ENCODE data around the gene IFNA1.

IFNA1 gene

DNA sequence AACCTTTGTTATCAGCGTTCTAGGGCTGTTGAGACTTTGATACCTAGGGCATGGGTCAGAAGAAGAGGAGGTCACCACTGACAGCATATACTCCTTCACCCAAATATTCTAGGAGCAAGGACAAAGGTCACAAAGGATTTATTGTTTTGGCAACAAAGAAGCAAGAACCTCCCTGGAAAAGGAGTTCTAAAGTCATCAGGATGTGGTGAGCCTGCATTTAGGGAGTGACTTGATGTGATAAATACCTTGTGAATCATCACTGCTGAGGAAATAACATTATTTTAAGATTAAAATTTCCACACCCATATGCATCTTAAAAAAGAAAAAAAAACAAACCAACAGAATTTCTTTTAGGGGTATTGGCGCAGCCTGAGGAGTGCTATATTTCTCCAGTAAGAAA lies 13.9 kb downstream of the IFNA1 start:
- no peak overlapping the region for H3K27ac ChIP-seq (ENCODE audit: extremely low read depth, low read depth, low read length)
- H3K9me3 ChIP-seq (ENCODE audit: control insufficient read depth, insufficient read depth, low read depth, low read length), result no peaks in the 10 kb centered on the region
- no peaks in the 10 kb centered on the region for H3K4me1 ChIP-seq (ENCODE audit: control insufficient read depth, insufficient read depth, low read length)
- POLR2A ChIA-PET, result no interaction called here
- H3K4me3 ChIP-seq (ENCODE audit: low read depth, low read length), result no peak overlapping the region
- TF ChIP-seq, protein P1, sequence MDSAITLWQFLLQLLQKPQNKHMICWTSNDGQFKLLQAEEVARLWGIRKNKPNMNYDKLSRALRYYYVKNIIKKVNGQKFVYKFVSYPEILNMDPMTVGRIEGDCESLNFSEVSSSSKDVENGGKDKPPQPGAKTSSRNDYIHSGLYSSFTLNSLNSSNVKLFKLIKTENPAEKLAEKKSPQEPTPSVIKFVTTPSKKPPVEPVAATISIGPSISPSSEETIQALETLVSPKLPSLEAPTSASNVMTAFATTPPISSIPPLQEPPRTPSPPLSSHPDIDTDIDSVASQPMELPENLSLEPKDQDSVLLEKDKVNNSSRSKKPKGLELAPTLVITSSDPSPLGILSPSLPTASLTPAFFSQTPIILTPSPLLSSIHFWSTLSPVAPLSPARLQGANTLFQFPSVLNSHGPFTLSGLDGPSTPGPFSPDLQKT (IDR thresholded peaks at IDR 0.05; ENCODE audit: borderline replicate concordance, low read depth, low read length), result no peak
- TF ChIP-seq ZNF529 (tag by site-specific recombination; IDR thresholded peaks at IDR 0.05; ENCODE audit: insufficient replicate concordance) (no peak), ZNF792 (tag by site-specific recombination; IDR thresholded peaks at IDR 0.05) (no peak), ZXDB (tag by site-specific recombination; IDR thresholded peaks at IDR 0.05) (no peak)
- no peaks in the 10 kb centered on the region for H3K36me3 ChIP-seq (ENCODE audit: control insufficient read depth in 2 of 2, insufficient read depth in 1 of 2, low read length in 2 of 2)
- CTCF ChIA-PET, result interaction anchor here (0.8 to 5.2 kb wide), 8 partner anchors 19 to 334 kb away, joined by 3 to 64 read pairs (median 6); no protein-coding TSS in a partner anchor

GRCh38 chr9:21455320-21455719 lies 15.1 kb downstream of the IFNA1 start:
- Histone ChIP-seq H3K4me1 (ENCODE audit: control insufficient read depth, insufficient read depth, low read length) (no peaks in the 10 kb centered on the region), H3K27ac (ENCODE audit: extremely low read depth, low read depth, low read length) (no peak overlapping the region), H3K4me3 (ENCODE audit: low read depth, low read length) (no peak overlapping the region), H3K9me3 (ENCODE audit: control insufficient read depth, insufficient read depth, low read depth, low read length) (no peaks in the 10 kb centered on the region), H3K36me3 (ENCODE audit: control insufficient read depth in 2 of 2, insufficient read depth in 1 of 2, low read length in 2 of 2) (no peaks in the 10 kb centered on the region)
- ChIA-PET CTCF (interaction anchor here (0.5 to 5.2 kb wide), 22 partner anchors 9 to 858 kb away, joined by 3 to 64 read pairs (median 4); partner anchors contain the start of gene KLHL9), POLR2A (no interaction called here)
- TF ChIP-seq ZNF654 (tag by site-specific recombination; IDR thresholded peaks at IDR 0.05; ENCODE audit: low read depth) (peak; percentile 54), TRIM28 (IDR thresholded peaks at IDR 0.05; ENCODE audit: borderline replicate concordance, low read length) (no peak)
- TF ChIP-seq, protein P2, sequence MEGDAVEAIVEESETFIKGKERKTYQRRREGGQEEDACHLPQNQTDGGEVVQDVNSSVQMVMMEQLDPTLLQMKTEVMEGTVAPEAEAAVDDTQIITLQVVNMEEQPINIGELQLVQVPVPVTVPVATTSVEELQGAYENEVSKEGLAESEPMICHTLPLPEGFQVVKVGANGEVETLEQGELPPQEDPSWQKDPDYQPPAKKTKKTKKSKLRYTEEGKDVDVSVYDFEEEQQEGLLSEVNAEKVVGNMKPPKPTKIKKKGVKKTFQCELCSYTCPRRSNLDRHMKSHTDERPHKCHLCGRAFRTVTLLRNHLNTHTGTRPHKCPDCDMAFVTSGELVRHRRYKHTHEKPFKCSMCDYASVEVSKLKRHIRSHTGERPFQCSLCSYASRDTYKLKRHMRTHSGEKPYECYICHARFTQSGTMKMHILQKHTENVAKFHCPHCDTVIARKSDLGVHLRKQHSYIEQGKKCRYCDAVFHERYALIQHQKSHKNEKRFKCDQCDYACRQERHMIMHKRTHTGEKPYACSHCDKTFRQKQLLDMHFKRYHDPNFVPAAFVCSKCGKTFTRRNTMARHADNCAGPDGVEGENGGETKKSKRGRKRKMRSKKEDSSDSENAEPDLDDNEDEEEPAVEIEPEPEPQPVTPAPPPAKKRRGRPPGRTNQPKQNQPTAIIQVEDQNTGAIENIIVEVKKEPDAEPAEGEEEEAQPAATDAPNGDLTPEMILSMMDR (tag by site-specific recombination; IDR thresholded peaks at IDR 0.05), result peak; percentile 38; the same call in 1 of the 2 replicates

DNA sequence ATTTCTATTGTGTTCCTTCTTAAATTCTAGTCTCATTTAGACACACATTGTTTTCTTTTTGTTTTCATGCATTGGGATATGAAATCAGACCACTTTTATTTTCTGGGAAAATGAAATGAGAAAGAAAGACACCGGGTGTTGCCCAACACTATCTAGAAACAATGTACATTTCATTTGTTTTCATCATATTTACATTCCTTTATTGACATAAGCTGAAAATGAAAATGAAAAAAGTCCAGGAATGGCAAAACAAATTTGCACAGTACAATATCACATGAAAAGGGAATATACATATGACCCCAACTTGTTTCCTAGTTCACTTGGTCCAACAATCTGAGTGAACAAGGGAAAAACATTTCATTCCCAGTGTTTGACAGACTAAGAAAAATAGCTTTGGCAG lies 21.1 kb downstream of the IFNA1 start:
- H3K9me3 ChIP-seq (ENCODE audit: control insufficient read depth, insufficient read depth, low read depth, low read length), result no peaks in the 10 kb centered on the region
- POLR2A ChIA-PET, result no interaction called here
- TF ChIP-seq ZNF707 (tag by site-specific recombination; IDR thresholded peaks at IDR 0.05), result no peak
- CTCF ChIA-PET, result interaction anchor here (0.6 to 1.8 kb wide), 10 partner anchors 30 to 645 kb away, joined by 3 to 8 read pairs (median 3); no protein-coding TSS in a partner anchor
- no peak overlapping the region for H3K4me3 ChIP-seq (ENCODE audit: low read depth, low read length)
- no peak overlapping the region for H3K27ac ChIP-seq (ENCODE audit: extremely low read depth, low read depth, low read length)
- H3K4me1 ChIP-seq (ENCODE audit: control insufficient read depth, insufficient read depth, low read length), result no peaks in the 10 kb centered on the region
- H3K36me3 ChIP-seq (ENCODE audit: control insufficient read depth in 2 of 2, insufficient read depth in 1 of 2, low read length in 2 of 2), result no peaks in the 10 kb centered on the region

GRCh38 chr9:21465138-21465537 lies 24.9 kb downstream of the IFNA1 start:
- H3K9me3 ChIP-seq (ENCODE audit: control insufficient read depth, insufficient read depth, low read depth, low read length), result no peaks in the 10 kb centered on the region
- H3K36me3 ChIP-seq (ENCODE audit: control insufficient read depth in 2 of 2, insufficient read depth in 1 of 2, low read length in 2 of 2), result no peaks in the 10 kb centered on the region
- no peak overlapping the region for H3K27ac ChIP-seq (ENCODE audit: extremely low read depth, low read depth, low read length)
- no peaks in the 10 kb centered on the region for H3K4me1 ChIP-seq (ENCODE audit: control insufficient read depth, insufficient read depth, low read length)
- POLR2A ChIA-PET, result no interaction called here
- no peak overlapping the region for H3K4me3 ChIP-seq (ENCODE audit: low read depth, low read length)
- CTCF ChIA-PET, result interaction anchor here (0.6 to 3.2 kb wide), 24 partner anchors 7 to 842 kb away, joined by 3 to 37 read pairs (median 5); no protein-coding TSS in a partner anchor
- no peak for TF ChIP-seq ZNF548 (tag by site-specific recombination; IDR thresholded peaks at IDR 0.05)
- no peak for TF ChIP-seq ZSCAN30 (tag by site-specific recombination; IDR thresholded peaks at IDR 0.05)
- no peak for TF ChIP-seq SP3 (tag by site-specific recombination; IDR thresholded peaks at IDR 0.05)
- no peak for TF ChIP-seq ZNF341 (tag by site-specific recombination; IDR thresholded peaks at IDR 0.05; ENCODE audit: low read depth)
- TF ChIP-seq, protein P3, sequence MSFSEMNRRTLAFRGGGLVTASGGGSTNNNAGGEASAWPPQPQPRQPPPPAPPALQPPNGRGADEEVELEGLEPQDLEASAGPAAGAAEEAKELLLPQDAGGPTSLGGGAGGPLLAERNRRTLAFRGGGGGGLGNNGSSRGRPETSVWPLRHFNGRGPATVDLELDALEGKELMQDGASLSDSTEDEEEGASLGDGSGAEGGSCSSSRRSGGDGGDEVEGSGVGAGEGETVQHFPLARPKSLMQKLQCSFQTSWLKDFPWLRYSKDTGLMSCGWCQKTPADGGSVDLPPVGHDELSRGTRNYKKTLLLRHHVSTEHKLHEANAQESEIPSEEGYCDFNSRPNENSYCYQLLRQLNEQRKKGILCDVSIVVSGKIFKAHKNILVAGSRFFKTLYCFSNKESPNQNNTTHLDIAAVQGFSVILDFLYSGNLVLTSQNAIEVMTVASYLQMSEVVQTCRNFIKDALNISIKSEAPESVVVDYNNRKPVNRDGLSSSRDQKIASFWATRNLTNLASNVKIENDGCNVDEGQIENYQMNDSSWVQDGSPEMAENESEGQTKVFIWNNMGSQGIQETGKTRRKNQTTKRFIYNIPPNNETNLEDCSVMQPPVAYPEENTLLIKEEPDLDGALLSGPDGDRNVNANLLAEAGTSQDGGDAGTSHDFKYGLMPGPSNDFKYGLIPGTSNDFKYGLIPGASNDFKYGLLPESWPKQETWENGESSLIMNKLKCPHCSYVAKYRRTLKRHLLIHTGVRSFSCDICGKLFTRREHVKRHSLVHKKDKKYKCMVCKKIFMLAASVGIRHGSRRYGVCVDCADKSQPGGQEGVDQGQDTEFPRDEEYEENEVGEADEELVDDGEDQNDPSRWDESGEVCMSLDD (tag by site-specific recombination; IDR thresholded peaks at IDR 0.05), result no peak
- TF ChIP-seq ZNF426 (tag by site-specific recombination; IDR thresholded peaks at IDR 0.05), result no peak
- no peak for TF ChIP-seq ZNF280C (tag by site-specific recombination; IDR thresholded peaks at IDR 0.05)
- TF ChIP-seq ZNF449 (tag by site-specific recombination; IDR thresholded peaks at IDR 0.05), result no peak
- TF ChIP-seq BCL11A (tag by site-specific recombination; IDR thresholded peaks at IDR 0.05; ENCODE audit: low read depth), result no peak
- TF ChIP-seq ZNF155 (tag by site-specific recombination; IDR thresholded peaks at IDR 0.05), result no peak

All from HEK293 (cell line).